ENCODE measurements around the gene SDF2L1.
"Not testable (repeated sequence)": the region's sequence is repeated elsewhere in the genome, so short reads cannot be mapped to it uniquely, and the experiment has no call there.

The SDF2L1 gene

GRCh38 chr22:21615731-21616130 lies 26.4 kb upstream of the SDF2L1 start:
- Histone ChIP-seq H3K23ac (ENCODE audit: low read length in 2 of 2) (no peak overlapping the region), H2BK15ac (ENCODE audit: low read depth, poor library complexity, severe bottlenecking) (no peak overlapping the region), H4K8ac (ENCODE audit: low read length) (no peak overlapping the region), H3K27me3 (ENCODE audit: control insufficient read depth in 1 of 2, insufficient read depth in 1 of 2, low read length in 2 of 2) (no peaks in the 10 kb centered on the region), H2AK5ac (ENCODE audit: low read length, severe bottlenecking) (no peak overlapping the region), H2BK120ac (ENCODE audit: low read depth, low read length) (no peak overlapping the region), H3K79me1 (replicated peaks; ENCODE audit: low read length, poor library complexity, severe bottlenecking) (peaks cover 12% of the 10 kb centered on the region), H2AFZ (ENCODE audit: low read depth, low read length) (no peak overlapping the region), H3K4ac (ENCODE audit: low read depth in 1 of 2, low read length in 2 of 2) (no peak overlapping the region), H3K4me1 (ENCODE audit: control insufficient read depth, insufficient read depth, low read depth, low read length) (peaks cover 12% of the 10 kb centered on the region), H3K18ac (ENCODE audit: low read depth in 1 of 2, low read length in 2 of 2) (no peak overlapping the region), H3K9me3 (ENCODE audit: control insufficient read depth, low read length) (no peaks in the 10 kb centered on the region), H3K14ac (ENCODE audit: low read length in 2 of 2) (no peak overlapping the region), H3K27ac (ENCODE audit: low read length, poor library complexity, severe bottlenecking) (no peak overlapping the region), H3K4me2 (ENCODE audit: low read length, poor library complexity, severe bottlenecking) (no peak overlapping the region), H3K36me3 (ENCODE audit: control insufficient read depth in 1 of 2, insufficient read depth in 2 of 2, low read depth in 1 of 2, low read length in 2 of 2) (peaks cover 45 to 56% of the 10 kb centered on the region in 2 experiments), H2BK5ac (ENCODE audit: low read depth, low read length, poor library complexity, severe bottlenecking) (no peak overlapping the region), H3K4me3 (ENCODE audit: insufficient read depth in 1 of 2, low read depth in 1 of 2, low read length in 2 of 2) (no peak overlapping the region), H4K91ac (ENCODE audit: low read length) (no peak overlapping the region), H3K9ac (ENCODE audit: low read length) (no peak overlapping the region), H2BK12ac (ENCODE audit: low read length in 2 of 2) (no peak overlapping the region)
- no peak for DNase-seq
- WGBS: 99% methylated on average over 4 of the region's 4 CpGs

DNA sequence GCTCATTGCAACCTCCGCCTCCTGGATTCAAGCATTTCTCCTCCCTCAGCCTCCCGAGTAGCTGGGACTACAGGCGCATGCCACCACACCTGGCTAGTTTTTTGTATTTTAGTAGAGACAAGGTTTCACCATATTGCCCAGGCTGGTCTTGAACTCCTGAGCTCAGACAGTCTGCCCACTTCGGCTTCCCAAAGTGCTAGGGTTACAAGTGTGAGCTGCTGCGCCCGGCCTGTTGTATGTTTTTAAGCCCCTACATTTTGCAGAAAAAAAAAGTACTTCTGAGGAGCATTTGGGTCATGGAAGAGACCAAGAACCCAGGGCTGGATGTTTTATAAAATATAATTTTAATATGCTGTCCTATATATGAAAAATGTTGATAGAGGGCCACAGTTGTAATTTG lies 24.8 kb upstream of the SDF2L1 start:
- not testable (repeated sequence) for H3K27ac ChIP-seq (ENCODE audit: low read length, poor library complexity, severe bottlenecking); H3K27me3 ChIP-seq (ENCODE audit: control insufficient read depth in 1 of 2, insufficient read depth in 1 of 2, low read length in 2 of 2); H2BK120ac ChIP-seq (ENCODE audit: low read depth, low read length); H3K14ac ChIP-seq (ENCODE audit: low read length in 2 of 2); H3K18ac ChIP-seq (ENCODE audit: low read depth in 1 of 2, low read length in 2 of 2); H3K9me3 ChIP-seq (ENCODE audit: control insufficient read depth, low read length); H2BK5ac ChIP-seq (ENCODE audit: low read depth, low read length, poor library complexity, severe bottlenecking); H3K4me3 ChIP-seq (ENCODE audit: insufficient read depth in 1 of 2, low read depth in 1 of 2, low read length in 2 of 2); H2BK12ac ChIP-seq (ENCODE audit: low read length in 2 of 2); H2AFZ ChIP-seq (ENCODE audit: low read depth, low read length); H3K9ac ChIP-seq (ENCODE audit: low read length); H3K4me2 ChIP-seq (ENCODE audit: low read length, poor library complexity, severe bottlenecking); H2AK5ac ChIP-seq (ENCODE audit: low read length, severe bottlenecking); H2BK15ac ChIP-seq (ENCODE audit: low read depth, poor library complexity, severe bottlenecking); H4K8ac ChIP-seq (ENCODE audit: low read length); H3K23ac ChIP-seq (ENCODE audit: low read length in 2 of 2); H3K4ac ChIP-seq (ENCODE audit: low read depth in 1 of 2, low read length in 2 of 2); DNase-seq; H4K91ac ChIP-seq (ENCODE audit: low read length)
- 100% methylated on average over 6 of the region's 6 CpGs for WGBS
- H3K79me1 ChIP-seq (replicated peaks; ENCODE audit: low read length, poor library complexity, severe bottlenecking): peaks cover 19% of the 10 kb centered on the region
- H3K36me3 ChIP-seq (ENCODE audit: control insufficient read depth in 1 of 2, insufficient read depth in 2 of 2, low read depth in 1 of 2, low read length in 2 of 2): peaks cover 42 to 49% of the 10 kb centered on the region in 2 experiments
- H3K4me1 ChIP-seq (ENCODE audit: control insufficient read depth, insufficient read depth, low read depth, low read length): peaks cover 15% of the 10 kb centered on the region

- H2AFZ ChIP-seq (ENCODE audit: low read depth, low read length): no peak overlapping the region
- H3K27ac ChIP-seq (ENCODE audit: low read length, poor library complexity, severe bottlenecking): no peak overlapping the region
- H3K27me3 ChIP-seq (ENCODE audit: control insufficient read depth in 1 of 2, insufficient read depth in 1 of 2, low read length in 2 of 2): no peaks in the 10 kb centered on the region
- H3K4me2 ChIP-seq (ENCODE audit: low read length, poor library complexity, severe bottlenecking): no peak overlapping the region
- no peak overlapping the region for H2AK5ac ChIP-seq (ENCODE audit: low read length, severe bottlenecking)
- H3K4me1 ChIP-seq (ENCODE audit: control insufficient read depth, insufficient read depth, low read depth, low read length): peaks cover 20% of the 10 kb centered on the region
- H3K4ac ChIP-seq (ENCODE audit: low read depth in 1 of 2, low read length in 2 of 2): no peak overlapping the region
- no peak overlapping the region for H2BK12ac ChIP-seq (ENCODE audit: low read length in 2 of 2)
- no peak overlapping the region for H2BK120ac ChIP-seq (ENCODE audit: low read depth, low read length)
- 93% methylated on average over 2 of the region's 3 CpGs for WGBS
- peaks cover 39 to 56% of the 10 kb centered on the region in 2 experiments for H3K36me3 ChIP-seq (ENCODE audit: control insufficient read depth in 1 of 2, insufficient read depth in 2 of 2, low read depth in 1 of 2, low read length in 2 of 2)
- H3K79me1 ChIP-seq (replicated peaks; ENCODE audit: low read length, poor library complexity, severe bottlenecking): peaks cover 27% of the 10 kb centered on the region
- H3K14ac ChIP-seq (ENCODE audit: low read length in 2 of 2): no peak overlapping the region
- H3K18ac ChIP-seq (ENCODE audit: low read depth in 1 of 2, low read length in 2 of 2): no peak overlapping the region
- no peak overlapping the region for H2BK15ac ChIP-seq (ENCODE audit: low read depth, poor library complexity, severe bottlenecking)
- H3K23ac ChIP-seq (ENCODE audit: low read length in 2 of 2): no peak overlapping the region
- no peak overlapping the region for H4K8ac ChIP-seq (ENCODE audit: low read length)
- no peak for DNase-seq
- H4K91ac ChIP-seq (ENCODE audit: low read length): no peak overlapping the region
- H3K9me3 ChIP-seq (ENCODE audit: control insufficient read depth, low read length): no peaks in the 10 kb centered on the region
- no peak overlapping the region for H2BK5ac ChIP-seq (ENCODE audit: low read depth, low read length, poor library complexity, severe bottlenecking)
- no peak overlapping the region for H3K9ac ChIP-seq (ENCODE audit: low read length)
- no peak overlapping the region for H3K4me3 ChIP-seq (ENCODE audit: insufficient read depth in 1 of 2, low read depth in 1 of 2, low read length in 2 of 2)
Measured at GRCh38 chr22:21621025-21621424, 21.1 kb upstream of the SDF2L1 start.

- H3K9me3 ChIP-seq (ENCODE audit: control insufficient read depth, low read length): no peaks in the 10 kb centered on the region
- no peak overlapping the region for H3K23ac ChIP-seq (ENCODE audit: low read length in 2 of 2)
- no peak overlapping the region for H2BK5ac ChIP-seq (ENCODE audit: low read depth, low read length, poor library complexity, severe bottlenecking)
- no peak overlapping the region for H4K91ac ChIP-seq (ENCODE audit: low read length)
- no peak overlapping the region for H3K4me2 ChIP-seq (ENCODE audit: low read length, poor library complexity, severe bottlenecking)
- H4K8ac ChIP-seq (ENCODE audit: low read length): peak overlapping the region; percentile 12
- WGBS: 55% methylated on average over 11 of the region's 17 CpGs
- H2BK120ac ChIP-seq (ENCODE audit: low read depth, low read length): no peak overlapping the region
- no peak overlapping the region for H3K4me3 ChIP-seq (ENCODE audit: insufficient read depth in 1 of 2, low read depth in 1 of 2, low read length in 2 of 2)
- no peak overlapping the region for H2AFZ ChIP-seq (ENCODE audit: low read depth, low read length)
- no peak overlapping the region for H3K4ac ChIP-seq (ENCODE audit: low read depth in 1 of 2, low read length in 2 of 2)
- no peak overlapping the region for H3K14ac ChIP-seq (ENCODE audit: low read length in 2 of 2)
- H3K27ac ChIP-seq (ENCODE audit: low read length, poor library complexity, severe bottlenecking): no peak overlapping the region
- H3K79me1 ChIP-seq (replicated peaks; ENCODE audit: low read length, poor library complexity, severe bottlenecking): peaks cover 34% of the 10 kb centered on the region
- peak overlapping the region; percentile 6 for H3K9ac ChIP-seq (ENCODE audit: low read length)
- peak overlapping the region in 1 of 2 experiments; percentile 6 for H3K18ac ChIP-seq (ENCODE audit: low read depth in 1 of 2, low read length in 2 of 2)
- no peaks in the 10 kb centered on the region for H3K27me3 ChIP-seq (ENCODE audit: control insufficient read depth in 1 of 2, insufficient read depth in 1 of 2, low read length in 2 of 2)
- peak; percentile 38 for DNase-seq
- H2AK5ac ChIP-seq (ENCODE audit: low read length, severe bottlenecking): no peak overlapping the region
- no peak overlapping the region for H2BK15ac ChIP-seq (ENCODE audit: low read depth, poor library complexity, severe bottlenecking)
- peaks cover 27% of the 10 kb centered on the region for H3K4me1 ChIP-seq (ENCODE audit: control insufficient read depth, insufficient read depth, low read depth, low read length)
- peaks cover 38 to 67% of the 10 kb centered on the region in 2 experiments for H3K36me3 ChIP-seq (ENCODE audit: control insufficient read depth in 1 of 2, insufficient read depth in 2 of 2, low read depth in 1 of 2, low read length in 2 of 2)
- no peak overlapping the region for H2BK12ac ChIP-seq (ENCODE audit: low read length in 2 of 2)
Measured at GRCh38 chr22:21622011-21622918, 19.8 kb upstream of the SDF2L1 start.
